NCI-H146 treated with DMSO at 0.1 percent for 48 hours (cell line): ENCODE data around the gene ST13.
"Not testable (repeated sequence)": the region's sequence is repeated elsewhere in the genome, so short reads cannot be mapped to it uniquely, and the experiment has no call there.

Source experiments
- DNase-seq: peaks from one replicate; lab custom pipeline; 2025; ENCODE audit not compliant: unreplicated experiment; lab: John Stamatoyannopoulos, UW

The ST13 gene

GRCh38 chr22:40856513-40857308, at the start of gene ST13, which contains the start of gene XPNPEP3:
Gene ST13 (minus strand): TSS chr22:40856639. CDS start chr22:40856540, 99 bp downstream.
Gene XPNPEP3 (plus strand): TSS chr22:40857148. CDS start chr22:40857182, 34 bp downstream.
- DNase-seq: peak; percentile 85

GRCh38 chr22:40904101-40904500, 47.7 kb upstream of the ST13 start:
- DNase-seq: no peak

GRCh38 chr22:40898850-40899357, 42.5 kb upstream of the ST13 start:
- peak; percentile 35 for DNase-seq

- no peak for DNase-seq
Measured at GRCh38 chr22:40894417-40894816, 38.0 kb upstream of the ST13 start.

GRCh38 chr22:40890881-40891280, 34.4 kb upstream of the ST13 start:
- no peak for DNase-seq

- no peak for DNase-seq
Measured at GRCh38 chr22:40889116-40889515, 32.7 kb upstream of the ST13 start.

- DNase-seq: no peak
Measured at GRCh38 chr22:40878922-40879321, 22.5 kb upstream of the ST13 start.

GRCh38 chr22:40877488-40877887, 21.0 kb upstream of the ST13 start:
- no peak for DNase-seq

- no peak for DNase-seq
Measured at GRCh38 chr22:40876907-40877306, 20.5 kb upstream of the ST13 start.

- no peak for DNase-seq
Measured at GRCh38 chr22:40875111-40875510, 18.7 kb upstream of the ST13 start.

GRCh38 chr22:40874016-40874415, 17.6 kb upstream of the ST13 start:
- DNase-seq: no peak

GRCh38 chr22:40868379-40868778, 11.9 kb upstream of the ST13 start:
- not testable (repeated sequence) for DNase-seq

GRCh38 chr22:40867109-40867508, 10.7 kb upstream of the ST13 start:
- no peak for DNase-seq

- DNase-seq: no peak
Measured at GRCh38 chr22:40862537-40862936, 6.1 kb upstream of the ST13 start.

- no peak for DNase-seq
Measured at GRCh38 chr22:40862013-40862412, 5.6 kb upstream of the ST13 start, which contains the start of gene DNAJB7. Gene DNAJB7 (minus strand): TSS chr22:40862113. CDS start chr22:40861994, 119 bp downstream.

- no peak for DNase-seq
Measured at GRCh38 chr22:40857309-40857855, 943 bp upstream of the ST13 start.

GRCh38 chr22:40855979-40856512, 393 bp downstream of the ST13 start:
- DNase-seq: peak; percentile 8

GRCh38 chr22:40855071-40855978, 1.1 kb downstream of the ST13 start:
- no peak for DNase-seq

GRCh38 chr22:40853961-40854360, 2.5 kb downstream of the ST13 start:
- DNase-seq: no peak

GRCh38 chr22:40853333-40853732, 3.1 kb downstream of the ST13 start:
- no peak for DNase-seq

- DNase-seq: not testable (repeated sequence)
Measured at GRCh38 chr22:40845816-40846215, 10.6 kb downstream of the ST13 start.
